ENCODE measurements around the gene SEMA4D. TPM values are rescaled to one million over a fixed set of nuclear protein-coding genes. Genes with fewer than 3 reads are reported as not detected.
"Not testable (repeated sequence)": the region's sequence is repeated elsewhere in the genome, so short reads cannot be mapped to it uniquely, and the experiment has no call there.

Gene SEMA4D
- total RNA-seq, 3 donors from 2014 or later = 20.9 to 26.9 (median 23.1) TPM

- ATAC-seq (peak; percentile 52), DNase-seq (peak in 1 of 3 donors; percentile 16)
- TF ChIP-seq, protein P1, sequence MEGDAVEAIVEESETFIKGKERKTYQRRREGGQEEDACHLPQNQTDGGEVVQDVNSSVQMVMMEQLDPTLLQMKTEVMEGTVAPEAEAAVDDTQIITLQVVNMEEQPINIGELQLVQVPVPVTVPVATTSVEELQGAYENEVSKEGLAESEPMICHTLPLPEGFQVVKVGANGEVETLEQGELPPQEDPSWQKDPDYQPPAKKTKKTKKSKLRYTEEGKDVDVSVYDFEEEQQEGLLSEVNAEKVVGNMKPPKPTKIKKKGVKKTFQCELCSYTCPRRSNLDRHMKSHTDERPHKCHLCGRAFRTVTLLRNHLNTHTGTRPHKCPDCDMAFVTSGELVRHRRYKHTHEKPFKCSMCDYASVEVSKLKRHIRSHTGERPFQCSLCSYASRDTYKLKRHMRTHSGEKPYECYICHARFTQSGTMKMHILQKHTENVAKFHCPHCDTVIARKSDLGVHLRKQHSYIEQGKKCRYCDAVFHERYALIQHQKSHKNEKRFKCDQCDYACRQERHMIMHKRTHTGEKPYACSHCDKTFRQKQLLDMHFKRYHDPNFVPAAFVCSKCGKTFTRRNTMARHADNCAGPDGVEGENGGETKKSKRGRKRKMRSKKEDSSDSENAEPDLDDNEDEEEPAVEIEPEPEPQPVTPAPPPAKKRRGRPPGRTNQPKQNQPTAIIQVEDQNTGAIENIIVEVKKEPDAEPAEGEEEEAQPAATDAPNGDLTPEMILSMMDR (IDR thresholded peaks at IDR 0.05) = no peak
- no peak overlapping the region for H3K4me3 ChIP-seq
- H3K36me3 ChIP-seq (ENCODE audit: low read depth) = no peaks in the 10 kb centered on the region
- peaks cover 16% of the 10 kb centered on the region for H3K4me1 ChIP-seq (ENCODE audit: low read depth)
- intact Hi-C loops (cut with DNase I, micrococcal nuclease) = no loop called here
- no peaks in the 10 kb centered on the region for H3K9me3 ChIP-seq
These were observed 20.5 kb downstream of the SEMA4D start for GRCh38 chr9:89477384-89477783.

DNA sequence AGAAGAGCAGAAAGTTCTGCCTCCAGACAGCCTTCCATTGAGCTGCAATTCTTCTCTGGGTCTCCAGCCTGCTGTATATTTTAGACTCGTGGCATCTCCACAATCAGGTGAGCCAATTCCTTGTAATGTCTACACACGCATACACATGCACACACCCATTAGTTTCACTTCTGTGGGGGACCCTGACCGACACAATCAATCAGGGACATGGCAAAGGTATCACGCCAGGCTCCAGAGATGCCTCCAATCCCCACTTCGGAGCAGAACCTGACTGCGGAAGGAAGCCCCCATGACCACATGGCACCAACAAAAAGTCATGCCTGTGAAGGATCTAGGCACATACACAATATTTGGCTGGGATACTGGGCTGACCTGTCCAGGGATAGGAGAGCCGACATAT is 21.4 kb downstream of the SEMA4D start:
- intact Hi-C loops (cut with DNase I, micrococcal nuclease) = no loop called here
- Histone ChIP-seq H3K4me1 (ENCODE audit: low read depth) (peaks cover 16% of the 10 kb centered on the region), H3K36me3 (ENCODE audit: low read depth) (no peaks in the 10 kb centered on the region), H3K9me3 (no peaks in the 10 kb centered on the region), H3K4me3 (no peak overlapping the region)
- ATAC-seq (no peak), DNase-seq (no peak)
- TF ChIP-seq, protein P1 (IDR thresholded peaks at IDR 0.05) = no peak

GRCh38 chr9:89475891-89476440 is 21.9 kb downstream of the SEMA4D start:
- intact Hi-C loops (cut with DNase I, micrococcal nuclease) = no loop called here
- DNase-seq (no peak), ATAC-seq (no peak)
- no peaks in the 10 kb centered on the region for H3K36me3 ChIP-seq (ENCODE audit: low read depth)
- TF ChIP-seq, protein P1 (IDR thresholded peaks at IDR 0.05) = no peak
- H3K4me3 ChIP-seq = no peak overlapping the region
- peaks cover 16% of the 10 kb centered on the region for H3K4me1 ChIP-seq (ENCODE audit: low read depth)
- no peaks in the 10 kb centered on the region for H3K9me3 ChIP-seq

- Histone ChIP-seq H3K9me3 (no peaks in the 10 kb centered on the region), H3K4me1 (ENCODE audit: low read depth) (peaks cover 19% of the 10 kb centered on the region), H3K4me3 (no peak overlapping the region), H3K36me3 (ENCODE audit: low read depth) (no peaks in the 10 kb centered on the region)
- TF ChIP-seq, protein P1 (IDR thresholded peaks at IDR 0.05) = no peak
- DNase-seq (peak in 1 of 3 donors; percentile 24), ATAC-seq (no peak)
- intact Hi-C loops (cut with DNase I, micrococcal nuclease) = no loop called here
These were observed 23.0 kb downstream of the SEMA4D start for GRCh38 chr9:89474939-89475338.

DNA sequence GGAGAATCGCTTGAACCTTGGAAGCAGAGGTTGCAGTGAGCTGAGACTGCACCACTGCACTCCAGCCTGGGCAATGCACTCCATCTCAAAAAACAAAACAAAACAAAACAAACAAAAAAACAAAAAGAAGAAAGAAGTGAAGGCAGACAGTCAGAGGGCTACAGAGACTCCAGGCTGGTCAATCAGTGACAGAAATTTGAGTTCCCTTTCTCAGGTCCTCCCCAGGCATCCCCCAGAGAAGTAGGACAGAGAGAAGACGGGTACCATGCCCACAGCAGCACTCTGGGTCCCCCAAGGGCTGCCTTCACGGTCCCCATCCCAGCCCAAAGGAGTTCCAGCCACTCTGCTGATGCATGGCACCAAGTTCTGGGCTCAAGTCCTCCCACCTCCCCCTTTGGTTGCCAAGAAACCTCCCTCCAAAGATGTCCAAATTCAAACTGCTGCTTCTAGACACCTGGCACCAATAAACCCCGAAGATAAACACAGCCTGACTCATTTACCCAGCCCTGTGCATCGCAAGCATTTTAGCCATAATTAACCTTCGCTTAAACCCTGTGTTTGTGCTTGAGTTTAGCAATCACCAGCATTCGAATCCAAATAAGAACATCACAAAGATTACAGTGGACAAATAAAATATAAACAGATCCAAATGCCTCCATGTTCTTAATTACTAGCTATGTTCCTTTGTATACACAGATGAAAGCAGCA is 24.0 kb downstream of the SEMA4D start:
- Histone ChIP-seq H3K36me3 (ENCODE audit: low read depth) (no peaks in the 10 kb centered on the region), H3K4me3 (no peak overlapping the region), H3K9me3 (no peaks in the 10 kb centered on the region), H3K4me1 (ENCODE audit: low read depth) (peaks cover 19% of the 10 kb centered on the region)
- intact Hi-C loops (cut with DNase I, micrococcal nuclease) = no loop called here
- TF ChIP-seq, protein P1 (IDR thresholded peaks at IDR 0.05) = no peak
- ATAC-seq (peak; percentile 71), DNase-seq (no peak)

DNA sequence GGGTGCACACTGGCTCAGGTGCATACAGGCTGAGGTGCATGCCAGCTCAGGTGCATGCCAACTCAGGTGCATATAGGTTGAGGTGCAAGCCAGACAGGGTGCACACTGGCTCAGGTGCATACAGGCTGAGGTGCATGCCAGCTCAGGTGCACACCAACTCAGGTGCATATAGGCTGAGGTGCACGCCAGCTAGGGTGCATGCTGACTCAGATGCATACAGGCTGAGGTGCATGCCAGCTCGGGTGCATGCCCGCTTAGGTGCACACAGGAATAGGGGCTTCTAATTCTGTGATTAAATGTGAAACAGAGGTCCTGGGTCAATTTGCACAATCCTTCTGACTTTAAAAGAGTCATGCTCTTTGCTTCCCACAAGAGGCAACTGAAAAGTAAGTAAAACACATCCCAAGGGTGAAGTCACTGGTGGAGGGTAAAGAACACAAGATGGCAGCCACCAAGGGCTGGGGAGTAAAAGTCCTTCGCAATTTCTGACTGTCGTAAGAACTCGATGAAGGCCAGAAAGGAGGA is 26.1 kb downstream of the SEMA4D start:
- intact Hi-C loops (cut with DNase I, micrococcal nuclease) = not testable (repeated sequence)

More for the DNA sequence above, 26.1 kb downstream of the SEMA4D start:
- H3K4me3 ChIP-seq; H3K9me3 ChIP-seq; ATAC-seq; H3K36me3 ChIP-seq (ENCODE audit: low read depth); DNase-seq: not testable (repeated sequence)
- H3K4me1 ChIP-seq (ENCODE audit: low read depth) = peaks cover 10% of the 10 kb centered on the region

Data from mucosa of descending colon (tissue), 3 donors.